A549 treated with AZD9567 at 1 μM for 4 hours (cell line): ENCODE data around the gene BFSP1. TPM values are rescaled to one million over a fixed set of nuclear protein-coding genes. Genes with fewer than 3 reads are reported as not detected.

Source experiments
- total RNA-seq: library from RNA; stranded (reverse); fragments of 200-300 nt; extraction: Qiagen RNA extraction; gene quantifications from 5 replicates; pipeline ENCODE4 v1.2.3, GENCODE V29; 2022; ENCODE audit not compliant: insufficient read depth

The BFSP1 gene
- total RNA-seq: 3.2 to 5.0 TPM (median 4.1 TPM) in 5 replicates

GRCh38 chr20:17530716-17531664 is at the start of gene BFSP1:
BFSP1 (minus strand) TSS chr20:17531379; CDS start chr20:17531329, 50 bp downstream.

GRCh38 chr20:17569616-17570346 is 38.6 kb upstream of the BFSP1 start, which contains the start of gene DSTN:
DSTN (plus strand) TSS chr20:17570075; CDS start chr20:17570209, 134 bp downstream.

Other genes starting within 250 kb of the BFSP1 start
- 634 to 887 TPM (median 685 TPM) in 5 replicates for gene DSTN, start 38.7 kb upstream of the BFSP1 start, total RNA-seq
- 97.5 to 146 TPM (median 135 TPM) in 5 replicates for gene RRBP1, start 150.9 kb upstream of the BFSP1 start, total RNA-seq
- not detected in 5 replicates for gene BANF2, start 168.6 kb upstream of the BFSP1 start, total RNA-seq